ENCODE data around the gene ELP1.
"Not testable (repeated sequence)": the region's sequence is repeated elsewhere in the genome, so short reads cannot be mapped to it uniquely, and the experiment has no call there.

ELP1 gene

DNA sequence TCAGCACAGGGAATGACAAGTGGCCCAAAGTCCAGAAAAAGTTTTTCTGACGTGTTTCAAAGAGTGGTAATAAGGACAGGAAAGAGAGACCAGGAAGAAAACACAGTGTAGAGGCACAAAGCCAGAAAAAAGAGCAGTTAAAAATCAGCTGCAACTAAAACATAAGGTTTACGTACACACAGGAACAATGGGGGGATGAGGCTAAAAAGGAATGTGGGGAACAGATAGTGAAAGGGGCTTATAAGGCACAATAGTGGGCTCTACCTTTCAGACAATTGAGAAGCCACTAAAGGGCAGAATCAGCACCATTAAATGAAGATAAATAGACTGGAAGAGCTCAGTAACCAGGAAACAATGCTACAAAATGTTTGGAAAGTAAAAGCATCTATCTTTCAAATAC, 5.5 kb downstream of the ELP1 start:
- no peak for DNase-seq

DNA sequence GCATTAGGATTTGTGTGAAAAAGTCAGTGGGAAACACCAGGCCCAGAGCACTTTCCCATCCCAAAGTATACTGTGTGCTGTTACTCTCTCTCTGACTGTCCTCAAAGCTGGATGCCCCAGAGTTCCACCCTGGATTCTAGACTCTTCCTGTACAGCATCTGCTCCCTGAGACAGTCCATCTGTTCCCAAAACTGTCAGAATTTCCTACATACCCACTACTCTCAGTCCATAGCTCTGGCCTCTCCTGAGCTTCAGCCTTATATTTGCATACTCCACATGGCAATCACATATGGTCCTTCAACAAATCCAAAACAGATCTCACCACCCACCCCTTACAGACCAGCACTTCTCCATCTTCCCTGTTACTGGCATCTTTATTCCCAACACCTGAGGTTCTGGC, 9.5 kb downstream of the ELP1 start:
- no peak for DNase-seq

DNA sequence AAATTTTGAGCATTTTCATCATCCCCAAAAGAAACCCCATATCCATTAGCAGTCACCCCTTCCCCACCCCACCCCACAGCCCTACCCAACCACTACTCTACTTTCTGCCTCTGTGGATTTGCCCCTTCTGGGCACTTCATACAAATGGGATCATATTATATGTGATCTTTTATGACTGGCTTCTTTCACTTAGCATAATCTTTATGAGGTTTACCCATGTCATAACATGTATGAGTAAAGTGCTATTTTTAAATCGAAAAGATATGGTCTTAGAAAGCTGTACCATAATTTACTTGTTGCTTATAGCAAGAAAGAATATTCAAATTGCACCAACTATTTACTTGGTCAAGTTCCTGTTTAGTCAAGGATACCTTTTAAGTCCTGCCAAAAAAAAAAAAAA, 12.7 kb downstream of the ELP1 start:
- DNase-seq = no peak

DNA sequence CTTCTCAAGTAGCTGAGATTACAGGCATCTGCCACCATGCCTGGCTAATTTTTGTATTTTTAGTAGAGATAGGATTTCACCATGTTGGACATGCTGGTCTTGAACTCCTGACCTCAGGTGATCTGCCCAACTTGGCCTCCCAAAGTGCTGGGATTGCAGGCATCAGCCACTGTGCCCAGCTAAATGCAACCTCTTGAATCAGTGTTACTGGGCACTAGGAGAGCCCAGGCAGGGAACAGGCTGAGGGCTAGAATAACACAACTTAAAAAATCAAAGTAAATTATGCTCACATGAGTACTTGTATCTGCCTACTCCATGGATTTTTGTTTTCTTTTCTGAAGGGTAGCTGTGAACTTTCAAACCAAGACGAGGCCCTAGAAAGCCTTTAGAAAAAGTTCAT, 13.5 kb downstream of the ELP1 start:
- DNase-seq = not testable (repeated sequence)

DNA sequence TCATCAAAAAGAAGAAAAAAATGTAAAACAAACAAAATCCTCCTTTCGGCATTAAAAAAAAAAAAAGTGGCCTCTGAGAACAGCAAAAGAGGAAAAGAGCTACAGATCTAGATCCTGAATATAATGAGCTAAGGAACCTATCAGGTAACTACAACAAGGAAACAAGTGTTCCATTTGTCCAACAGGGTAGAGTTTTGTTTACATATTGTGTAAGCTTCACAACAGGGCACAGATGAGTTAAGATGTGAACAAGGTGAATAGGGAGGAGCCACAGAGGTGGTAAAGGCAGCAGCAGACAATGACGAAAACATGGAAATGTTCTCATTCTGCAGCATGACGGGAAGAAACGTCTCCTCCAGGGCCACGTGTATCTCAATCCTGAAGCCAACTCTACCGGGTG, 14.4 kb downstream of the ELP1 start:
- DNase-seq = no peak

DNA sequence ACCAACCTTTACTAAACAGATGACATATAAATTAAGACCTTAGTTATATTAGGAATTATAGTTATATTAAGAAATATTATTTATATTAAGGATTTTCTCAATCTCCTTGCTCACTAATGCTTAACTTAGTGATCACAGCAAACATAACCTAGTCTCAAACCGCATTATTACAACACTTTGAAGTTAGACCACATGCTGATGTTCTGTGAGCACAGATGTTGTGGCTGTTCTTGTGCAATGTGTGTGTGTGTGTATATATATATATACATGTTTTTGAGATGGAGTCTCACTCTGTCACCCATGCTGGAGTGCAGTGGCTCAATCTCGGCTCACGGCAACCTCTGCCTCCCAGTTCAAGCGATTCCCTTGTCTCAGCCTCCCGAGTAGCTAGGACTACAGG, 20.5 kb downstream of the ELP1 start:
- DNase-seq = no peak

DNA sequence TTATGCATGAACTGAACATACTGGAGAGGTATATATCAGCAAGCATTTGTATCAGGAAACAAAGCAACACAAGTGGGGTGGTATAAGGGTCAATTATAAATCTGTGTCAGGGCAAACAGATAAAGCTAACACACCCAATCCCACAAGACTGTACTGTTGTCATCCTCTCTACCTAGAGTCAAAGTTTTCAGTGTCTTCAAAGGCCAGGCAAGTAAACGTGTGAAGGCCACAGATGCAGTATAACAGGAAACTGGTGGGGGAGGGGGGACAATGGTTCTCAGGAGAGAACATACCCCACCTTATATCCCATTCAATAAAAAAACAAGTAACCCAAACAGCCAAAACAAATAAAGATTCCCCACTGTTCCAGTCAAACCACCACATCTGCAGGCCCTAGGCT, 22.1 kb downstream of the ELP1 start:
- no peak for DNase-seq

DNA sequence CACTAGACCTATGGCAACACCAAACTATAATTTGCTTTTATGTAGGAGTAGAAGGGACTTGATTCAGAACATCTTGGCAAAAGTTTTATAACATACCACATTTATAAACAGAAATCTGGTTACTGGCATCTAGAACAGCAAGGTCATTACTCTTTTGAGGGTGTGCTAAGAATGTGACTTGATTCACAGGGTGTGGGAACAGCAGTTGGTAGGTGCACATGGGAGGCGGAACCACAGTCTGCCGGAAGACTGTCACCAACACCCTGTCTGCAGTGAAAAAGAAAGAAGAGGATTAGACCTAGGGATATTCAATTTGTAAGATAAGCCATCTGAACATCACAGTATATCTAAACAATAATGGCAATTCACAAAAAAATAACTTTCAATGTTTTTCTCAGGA, 23.0 kb downstream of the ELP1 start:
- no peak for DNase-seq

DNA sequence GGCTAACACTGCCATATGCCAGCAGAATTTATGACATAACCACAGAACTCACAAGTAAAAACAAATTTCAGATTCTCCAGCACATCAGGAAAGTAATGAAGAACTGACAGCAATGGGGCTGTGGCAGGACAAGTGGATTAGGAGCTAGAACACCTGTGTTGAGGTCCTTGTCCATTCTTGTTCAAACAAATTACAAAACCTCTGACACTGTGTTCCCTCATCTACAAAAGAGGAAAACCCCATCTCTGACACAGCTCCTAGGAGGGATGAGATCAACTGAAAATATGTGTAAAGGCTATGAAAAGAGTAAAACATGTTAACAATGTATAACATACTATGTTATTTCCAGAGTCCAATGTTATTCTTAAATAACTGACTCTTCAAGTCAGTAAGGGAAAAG, 23.5 kb downstream of the ELP1 start:
- DNase-seq = no peak

DNA sequence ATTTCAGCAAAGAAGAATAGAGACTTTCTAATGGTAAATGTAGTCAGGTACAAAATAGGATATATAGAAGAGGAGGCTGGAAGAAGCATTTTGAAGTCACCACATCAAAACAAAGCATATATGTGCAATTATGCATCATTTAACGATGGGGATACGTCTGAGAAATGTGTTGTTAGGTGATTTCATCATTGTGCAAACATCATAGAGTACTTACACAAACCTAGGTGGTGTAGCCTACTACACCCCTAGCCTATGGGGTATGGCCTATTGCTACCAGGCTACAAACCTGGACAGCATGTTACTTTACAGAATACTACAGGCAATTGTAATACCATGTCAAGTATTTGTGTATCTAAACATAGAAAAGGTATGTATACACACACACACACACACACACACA, 28.4 kb downstream of the ELP1 start:
- DNase-seq = no peak

DNA sequence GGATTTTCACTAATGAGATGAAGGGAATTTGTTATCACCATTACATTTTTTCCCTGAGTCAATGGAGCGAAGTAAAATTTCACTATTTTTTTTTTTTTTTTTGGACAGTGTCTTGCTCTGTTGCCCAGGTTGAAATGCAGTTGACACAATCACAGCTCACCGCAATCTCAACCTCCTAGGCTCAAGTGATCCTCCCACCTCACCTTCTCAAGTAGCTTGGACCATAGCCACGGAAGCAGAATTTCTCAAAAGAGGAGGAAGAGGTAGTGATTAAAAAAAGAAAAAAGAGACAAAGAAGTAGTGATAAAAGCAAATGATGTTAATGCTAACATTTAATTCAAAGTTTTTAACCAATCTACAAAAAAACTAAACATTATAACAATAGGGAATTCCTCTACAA, 29.8 kb downstream of the ELP1 start:
- no peak for DNase-seq

DNA sequence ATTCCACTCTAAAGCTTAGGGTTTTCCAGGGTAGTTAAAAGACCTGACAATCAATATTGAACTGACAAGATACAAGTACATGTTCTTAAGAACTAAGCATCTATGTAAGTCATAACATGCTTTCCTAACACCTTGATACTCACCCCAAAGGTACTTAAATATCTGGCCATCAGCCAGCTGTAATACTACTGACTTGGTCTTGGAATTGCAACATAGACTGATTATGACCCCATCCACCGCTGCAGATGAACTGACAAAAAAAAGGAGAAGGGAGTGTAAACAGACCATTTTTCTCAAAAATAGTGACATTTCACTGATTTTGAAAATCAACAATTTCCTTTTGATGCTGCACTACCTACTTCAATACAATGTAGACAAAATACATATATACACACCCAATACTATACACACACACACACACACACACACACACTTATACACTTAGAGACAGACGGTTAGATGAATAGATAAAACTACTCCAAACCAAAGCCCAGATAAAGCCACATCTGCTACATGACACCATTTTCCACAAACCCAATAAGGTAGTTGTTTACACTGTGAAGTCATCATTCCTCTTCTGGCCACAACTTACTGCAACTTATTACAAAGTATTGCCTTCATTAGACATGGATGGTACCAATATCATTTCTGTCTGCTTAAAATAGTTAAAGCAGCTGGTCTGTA, 30.4 kb downstream of the ELP1 start:
- no peak for DNase-seq

DNA sequence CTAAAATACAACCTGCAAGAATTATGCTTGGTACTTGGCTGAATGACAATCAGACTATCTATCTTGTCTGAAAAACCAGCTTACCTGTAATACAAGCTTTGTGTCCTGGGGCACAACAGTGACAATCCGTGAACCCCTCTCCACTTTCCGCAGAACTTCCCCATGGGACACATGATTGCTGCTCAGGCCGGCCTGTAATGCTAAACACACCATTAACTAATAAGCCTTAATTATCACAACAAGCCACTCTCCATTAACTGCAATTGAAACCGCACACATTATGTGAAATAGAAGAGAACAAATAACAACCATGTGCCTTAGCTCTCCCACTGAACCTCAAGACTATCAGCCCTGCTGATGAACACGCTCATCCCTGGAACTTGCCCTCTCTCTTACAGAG, 33.7 kb downstream of the ELP1 start:
- DNase-seq = no peak

DNA sequence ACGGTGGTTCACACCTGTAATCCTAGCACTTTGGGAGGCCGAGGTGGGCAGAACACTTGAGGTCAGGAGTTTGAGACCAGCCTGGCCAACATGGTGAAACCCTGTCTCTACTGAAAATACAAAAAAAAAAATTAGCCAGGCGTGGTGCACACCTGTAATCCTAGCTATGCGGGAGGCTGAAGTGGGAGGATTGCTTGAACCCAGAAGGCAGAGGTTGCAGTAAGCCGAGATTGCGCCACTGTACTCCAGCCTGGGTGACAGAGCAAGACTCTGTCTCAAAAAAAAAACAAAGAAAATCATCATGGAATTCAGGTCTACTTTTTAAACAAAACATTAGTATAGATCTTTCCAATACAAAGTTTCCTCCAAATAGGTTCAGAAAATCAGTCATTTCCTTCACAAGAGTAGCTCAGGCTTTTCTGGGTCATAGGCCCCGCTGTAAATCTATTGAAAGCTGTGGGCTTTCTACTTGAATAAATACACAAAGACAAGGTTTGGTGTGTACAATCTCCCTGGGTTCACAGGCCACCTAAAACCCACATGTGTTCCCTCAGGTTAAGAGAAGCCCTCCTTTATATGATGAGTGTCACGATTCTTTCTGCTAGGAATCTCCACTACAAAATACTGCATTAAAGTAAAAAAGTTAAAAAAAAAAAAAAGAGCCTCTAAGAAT, 34.8 kb downstream of the ELP1 start:
- not testable (repeated sequence) for DNase-seq

DNA sequence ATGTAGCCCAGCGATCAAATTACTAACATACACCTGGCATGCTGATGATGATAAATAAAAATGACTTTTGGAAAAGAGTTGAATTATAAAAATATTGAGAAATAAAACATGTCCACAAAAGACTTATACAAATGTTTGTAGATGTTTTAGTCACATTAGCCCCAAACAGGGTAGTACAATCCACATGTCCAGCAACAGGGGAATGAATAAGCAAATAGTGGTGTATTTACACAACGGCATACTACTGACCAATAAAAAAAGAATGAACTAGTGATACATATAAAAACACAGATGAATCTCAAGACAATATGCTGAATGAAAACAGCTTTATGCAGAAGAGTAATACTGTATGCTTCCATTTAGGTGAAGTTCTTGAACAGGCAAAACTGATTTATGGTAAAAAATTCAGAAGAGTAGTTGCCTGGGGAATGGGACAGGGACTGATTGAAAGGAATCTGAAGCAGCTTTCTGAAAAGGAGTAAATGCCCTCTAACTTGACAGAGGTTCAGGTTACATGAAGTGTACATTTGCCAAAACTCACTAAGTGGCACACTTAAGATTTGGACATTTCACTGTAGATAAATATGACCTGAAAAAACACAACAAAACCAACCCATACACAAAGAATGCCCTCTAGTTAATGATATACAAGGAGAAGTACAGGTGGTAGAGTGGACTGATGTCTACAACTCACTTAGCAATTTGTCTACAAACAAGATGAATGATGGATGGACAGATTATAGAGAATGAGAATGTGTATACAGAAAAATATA, 36.4 kb downstream of the ELP1 start:
- no peak for DNase-seq

DNA sequence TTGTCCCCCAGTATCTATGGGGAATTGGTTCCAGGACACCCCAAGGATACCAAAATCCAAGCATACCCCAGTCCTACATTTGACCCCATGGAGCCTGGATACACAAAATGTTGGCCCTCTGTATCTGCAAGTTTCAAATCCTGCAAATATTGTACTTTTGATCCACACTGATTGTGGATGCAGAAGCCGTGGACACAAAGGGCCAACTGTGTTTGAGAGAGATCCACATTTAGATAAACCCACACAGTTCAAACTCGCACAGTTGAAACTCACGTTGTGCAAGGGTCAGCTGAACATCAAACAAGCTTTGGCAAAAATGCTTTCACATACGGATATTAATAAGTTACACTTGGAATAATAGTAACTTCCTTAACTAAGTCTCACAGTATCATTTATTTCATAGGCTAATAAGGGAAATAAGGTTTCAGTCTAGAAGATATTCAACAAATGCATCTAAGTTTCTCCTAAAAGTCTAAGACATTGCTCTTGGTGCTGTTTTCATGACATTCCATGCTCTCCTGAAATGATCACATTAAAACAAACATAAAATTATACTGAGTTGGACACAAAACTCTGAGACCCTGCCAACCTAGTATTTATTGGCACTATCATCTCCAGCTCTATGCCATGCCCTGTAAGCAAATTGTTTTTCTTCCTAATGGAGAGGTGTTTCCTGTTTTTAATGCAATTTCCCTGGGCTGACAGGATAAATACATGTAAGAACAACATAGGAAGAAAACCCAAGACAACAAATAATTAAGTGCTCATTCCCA, 39.5 kb downstream of the ELP1 start:
- DNase-seq = no peak

DNA sequence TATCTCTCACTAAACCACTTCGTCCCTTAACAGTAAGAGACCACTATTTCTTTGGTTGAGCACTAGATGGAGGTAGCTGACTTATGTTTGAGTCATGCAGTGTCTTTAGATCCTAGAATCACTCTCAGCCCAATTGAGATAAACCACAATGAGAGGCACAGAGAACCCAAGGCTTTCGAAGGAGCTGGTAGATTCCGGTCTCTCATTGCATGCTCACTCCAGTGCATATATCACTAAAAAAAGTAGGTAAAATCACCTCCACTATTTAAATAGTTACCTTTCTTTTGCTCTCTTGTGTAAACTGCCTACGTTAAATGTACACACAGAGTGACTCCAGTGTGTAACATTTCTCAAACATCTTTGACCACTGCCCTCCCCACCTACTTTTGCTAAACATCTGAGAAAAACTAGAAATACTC, 44.3 kb downstream of the ELP1 start:
- no peak for DNase-seq

DNA sequence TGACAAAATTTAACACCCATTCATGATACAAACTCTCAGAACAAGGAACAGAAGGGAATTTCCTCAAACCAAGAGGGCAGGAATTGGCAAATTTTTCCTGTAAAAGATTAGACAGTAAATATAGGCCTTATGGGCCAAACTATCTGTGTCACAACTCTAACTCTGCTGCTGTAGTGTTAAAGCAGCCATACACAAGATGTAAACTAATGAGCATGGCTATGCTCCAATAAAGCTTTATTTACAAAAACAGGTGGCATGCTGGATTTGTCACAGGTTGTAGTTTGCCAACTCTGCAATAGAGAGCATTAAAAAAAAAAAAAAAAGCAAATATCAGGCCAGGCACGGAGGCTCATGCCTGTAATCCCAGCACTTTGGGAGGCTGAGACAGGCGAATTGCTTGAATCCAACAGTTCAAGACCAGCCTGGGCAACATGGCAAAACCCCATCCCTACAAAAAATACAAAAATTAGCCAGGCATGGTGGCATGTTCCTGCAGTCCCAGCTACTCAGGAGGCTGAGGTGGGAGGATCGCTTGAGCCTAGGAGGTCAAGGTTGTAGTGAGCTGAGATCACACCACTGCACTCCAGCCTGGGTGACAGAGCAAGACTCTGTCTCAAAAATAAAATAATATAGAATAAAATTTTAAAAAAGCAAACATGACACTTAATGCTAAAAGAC, 47.2 kb downstream of the ELP1 start:
- not testable (repeated sequence) for DNase-seq

DNA sequence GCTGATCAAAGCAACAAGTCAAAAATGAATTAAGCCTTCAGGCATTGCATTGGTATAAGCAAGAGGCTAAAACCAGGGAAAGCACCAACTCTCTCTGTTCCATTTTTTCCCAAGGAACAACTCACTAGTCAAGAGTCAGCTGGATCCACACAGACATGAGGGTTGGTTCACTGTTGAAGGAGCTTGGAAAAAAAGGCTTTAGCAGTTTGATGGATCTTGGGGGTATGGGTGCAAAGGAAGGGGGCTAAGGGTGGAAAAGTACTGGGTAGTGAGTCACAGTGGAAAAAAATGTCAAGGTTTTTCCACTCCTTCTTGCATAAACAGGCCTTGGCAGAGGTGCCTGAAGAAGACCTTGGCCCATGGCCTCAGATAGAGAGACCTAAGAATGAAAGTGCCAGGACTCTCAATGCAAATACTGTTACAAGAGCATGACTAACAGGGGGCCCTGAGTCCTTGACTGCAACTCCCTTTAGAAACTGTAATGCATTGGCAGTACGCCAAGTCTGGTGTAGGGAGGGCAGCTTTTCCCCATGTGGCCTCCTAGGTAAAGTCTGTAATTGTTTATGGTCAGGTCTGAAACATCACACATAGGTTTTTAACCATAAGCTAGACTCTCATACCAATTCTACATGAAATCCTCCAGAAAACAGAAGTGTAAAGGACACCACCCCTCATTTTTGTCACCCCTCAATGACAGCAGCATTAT, 48.1 kb downstream of the ELP1 start:
- peak; percentile 54 for DNase-seq

DNA sequence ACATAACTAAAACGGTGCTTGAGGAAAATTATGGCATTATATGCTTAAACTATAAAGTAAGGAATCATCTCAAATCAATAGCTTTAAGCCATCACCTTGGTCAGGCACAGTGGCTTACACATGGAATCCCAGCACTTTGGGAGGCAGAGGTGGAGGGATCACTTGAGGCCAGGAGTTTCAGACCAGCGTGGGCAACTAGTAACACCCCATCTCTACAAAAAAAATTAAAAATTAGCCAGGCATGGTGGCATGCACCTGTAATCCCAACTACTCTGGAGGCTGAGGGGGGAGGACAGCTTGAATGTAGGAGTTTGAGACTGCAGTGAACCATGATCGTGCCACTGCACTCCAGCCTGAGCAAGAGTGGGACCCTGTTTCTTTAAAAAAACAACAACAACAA, 49.2 kb downstream of the ELP1 start:
- DNase-seq = no peak

DNA sequence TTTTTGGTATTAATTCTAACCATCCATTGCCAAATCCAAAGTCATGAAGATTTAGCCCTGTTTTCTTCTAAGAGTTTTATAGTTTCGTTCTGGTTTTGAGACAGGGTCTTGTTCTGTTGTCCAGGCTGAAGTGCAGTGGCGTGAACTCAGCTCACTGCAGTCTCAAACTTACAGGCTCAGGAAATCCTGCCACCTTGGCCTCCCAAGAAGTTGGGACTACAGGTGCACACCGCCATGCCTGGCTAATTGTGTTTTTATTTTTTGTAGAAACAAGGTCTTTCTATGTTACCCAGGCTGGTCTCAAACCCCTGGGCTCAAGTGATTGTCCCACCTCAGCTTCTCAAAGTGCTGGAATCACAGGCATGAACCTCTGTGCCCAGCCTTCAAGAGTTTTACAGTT, 50.8 kb downstream of the ELP1 start:
- no peak for DNase-seq

Data from activated naive CD4-positive, alpha-beta T cell treated with anti-CD3 and anti-CD28 coated beads, Interleukin-2, amount 50 U/mL, for 16 hours (primary cell).